Activated CD8-positive, alpha-beta memory T cell treated with anti-CD3 and anti-CD28 coated beads, Interleukin-2, amount 50 U/mL, for 24 hours (primary cell): Measurements from ENCODE around the gene GNG7.
"Not testable (repeated sequence)": the region's sequence is repeated elsewhere in the genome, so short reads cannot be mapped to it uniquely, and the experiment has no call there.

ENCODE experiments used
- DNase-seq: peaks from one replicate; pipeline ENCODE4 v3.0.0-alpha.2; 2020; ENCODE audit errors: extremely low read depth

GNG7 gene

DNA sequence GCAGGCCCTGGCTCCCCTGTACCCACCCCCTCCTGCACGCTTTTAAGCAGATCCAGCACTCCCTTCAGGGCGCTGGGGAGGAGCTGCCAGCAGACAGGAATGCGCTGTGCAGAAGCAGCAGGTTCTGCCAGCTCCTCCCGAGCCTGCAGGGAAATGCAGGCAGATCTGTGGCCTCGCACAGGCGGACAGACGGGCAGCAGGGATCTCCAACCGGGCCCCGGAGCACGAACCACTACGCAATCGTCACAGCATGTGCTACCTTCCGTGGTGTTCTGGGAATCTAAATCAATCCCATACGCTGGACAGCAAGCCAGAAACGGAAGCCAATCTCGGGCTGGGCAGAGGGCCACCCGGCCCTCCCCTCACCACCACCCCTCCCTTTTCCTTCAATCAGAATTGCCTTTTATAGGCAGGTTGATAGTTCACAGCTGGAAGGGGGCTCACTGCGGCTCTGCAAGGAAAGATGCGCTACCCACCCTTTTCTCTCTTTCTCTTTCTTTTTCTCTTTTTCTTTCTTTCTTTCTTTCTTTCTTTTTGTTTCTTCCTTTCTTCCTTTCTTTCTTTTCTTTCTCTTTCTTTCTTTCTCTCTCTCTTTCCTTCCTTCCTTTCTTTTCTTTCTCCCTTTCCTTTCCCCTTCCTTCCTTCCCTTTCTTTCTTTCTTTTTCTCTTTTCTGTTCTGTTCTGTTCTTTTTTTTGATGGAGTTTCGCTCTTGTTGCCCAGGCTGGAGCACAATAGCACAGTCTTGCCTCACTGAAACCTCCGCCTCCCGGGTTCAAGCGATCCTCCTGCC, 99.9 kb downstream of the GNG7 start:
- no peak for DNase-seq

DNA sequence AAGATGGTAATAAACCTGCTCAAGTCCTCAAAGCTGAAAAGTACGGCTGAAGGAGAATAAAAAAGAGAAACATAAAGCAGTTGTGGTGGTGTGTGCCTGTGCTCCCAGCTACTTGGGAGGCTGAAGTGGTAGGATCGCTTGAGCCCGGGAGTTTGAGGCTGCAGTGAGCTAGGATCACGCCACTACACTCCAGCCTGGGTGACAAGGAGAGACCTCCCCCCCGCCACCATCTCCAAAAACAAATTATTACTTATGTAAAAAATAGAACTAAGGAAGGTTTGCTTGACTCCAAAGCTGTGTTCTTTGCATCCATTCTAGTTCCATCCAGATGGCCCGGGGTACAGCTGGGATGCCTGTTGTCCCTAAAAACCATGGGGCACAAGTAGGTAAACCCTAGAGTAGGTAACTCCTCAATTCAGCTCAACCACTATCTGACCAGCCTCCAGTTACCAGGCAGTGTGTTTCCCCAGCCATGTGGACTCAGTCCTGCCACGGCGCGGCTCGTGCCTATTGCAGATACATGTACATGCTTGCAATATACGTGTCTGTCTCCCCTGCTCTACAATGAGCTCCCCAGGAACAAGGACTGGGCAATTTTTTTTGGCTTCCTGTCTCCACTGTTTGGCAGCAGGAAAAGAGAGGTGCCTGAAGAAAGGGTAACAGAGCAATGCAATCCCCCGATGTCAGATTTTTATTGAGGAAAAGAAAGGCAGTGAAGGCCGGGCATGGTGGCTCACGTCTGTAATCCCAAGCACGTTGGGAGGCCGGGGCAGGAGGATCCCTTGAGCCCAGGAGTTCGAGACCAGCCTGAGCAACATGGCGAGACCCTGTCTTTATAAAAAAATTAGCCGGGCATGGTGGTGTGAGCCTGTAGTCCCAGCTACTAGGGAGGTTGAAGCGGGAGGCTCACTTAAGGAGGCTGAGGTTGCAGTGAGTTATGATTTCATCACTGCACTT, 101.3 kb downstream of the GNG7 start:
- no peak for DNase-seq

DNA sequence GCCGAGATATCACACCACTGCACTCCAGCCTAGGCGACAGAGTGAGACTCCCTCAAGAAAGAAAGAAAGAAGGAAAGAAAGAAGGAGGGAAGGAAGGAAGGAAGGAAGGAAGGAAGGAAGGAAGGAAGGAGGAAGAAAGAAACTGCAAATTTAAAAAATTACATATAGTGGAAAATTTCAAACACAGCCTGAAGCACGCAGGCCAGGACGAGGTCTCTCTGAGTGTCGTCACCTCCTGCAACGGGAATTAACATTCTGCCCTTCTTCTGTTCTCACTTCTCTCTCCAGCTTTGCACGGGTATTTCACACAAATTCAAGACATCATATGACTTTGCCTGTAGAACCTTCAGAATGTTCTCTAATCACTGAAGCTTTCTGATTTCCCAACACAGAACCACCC, 108.2 kb downstream of the GNG7 start:
- DNase-seq = no peak

DNA sequence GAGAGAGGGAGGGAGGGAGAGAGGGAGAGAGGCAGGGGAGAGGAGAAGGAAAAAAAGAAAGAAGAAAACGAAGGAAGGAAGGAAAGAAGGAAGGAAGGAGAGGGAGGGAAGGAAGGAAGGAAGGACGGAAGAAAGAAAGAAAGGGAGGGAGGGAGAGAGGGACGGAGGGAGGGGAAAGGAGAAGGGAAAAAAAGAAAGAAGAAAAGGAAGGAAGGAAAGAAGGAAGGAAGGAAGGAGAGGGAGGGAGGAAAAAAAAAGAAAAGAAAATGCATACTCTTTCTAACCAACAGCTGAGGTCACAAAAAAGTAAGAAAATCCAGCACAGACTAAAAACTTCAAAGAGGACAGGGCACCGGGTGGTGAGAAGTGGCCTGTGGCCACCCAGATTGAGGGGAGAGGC, 109.7 kb downstream of the GNG7 start:
- no peak for DNase-seq

DNA sequence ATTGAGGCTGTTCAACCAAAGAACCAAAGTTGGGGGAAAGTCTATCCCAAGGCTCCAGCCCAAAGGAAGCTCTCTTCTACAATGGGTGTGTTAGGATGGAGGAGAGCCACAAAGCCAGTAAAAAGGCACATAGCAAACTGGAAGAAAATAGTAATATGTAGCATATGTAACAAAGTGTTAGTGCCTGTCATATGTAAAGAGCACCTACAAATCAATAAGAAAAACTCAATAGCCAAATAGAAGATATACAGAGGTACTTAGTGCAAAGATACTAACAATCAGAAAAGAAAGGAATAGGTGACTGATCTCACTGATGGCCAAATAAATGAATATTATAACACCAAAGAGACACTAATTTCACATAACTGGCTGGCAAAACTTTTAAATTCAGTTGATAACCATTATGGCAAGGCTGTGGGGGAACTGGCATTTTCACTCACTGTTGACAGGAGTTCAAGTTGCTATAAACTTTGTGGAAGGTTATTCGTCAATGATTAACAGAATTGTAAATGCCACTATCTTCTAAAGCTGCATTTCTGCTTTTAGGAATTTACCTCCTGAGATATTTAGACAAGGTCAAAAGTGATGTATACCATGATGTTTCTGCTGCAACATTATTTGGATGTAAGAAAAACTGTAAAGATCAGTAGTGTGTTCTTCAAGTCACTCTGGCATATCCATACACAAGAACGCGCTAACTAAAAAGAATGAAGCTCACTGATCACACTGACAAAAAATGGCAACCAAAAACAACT, 110.8 kb downstream of the GNG7 start:
- DNase-seq = no peak

DNA sequence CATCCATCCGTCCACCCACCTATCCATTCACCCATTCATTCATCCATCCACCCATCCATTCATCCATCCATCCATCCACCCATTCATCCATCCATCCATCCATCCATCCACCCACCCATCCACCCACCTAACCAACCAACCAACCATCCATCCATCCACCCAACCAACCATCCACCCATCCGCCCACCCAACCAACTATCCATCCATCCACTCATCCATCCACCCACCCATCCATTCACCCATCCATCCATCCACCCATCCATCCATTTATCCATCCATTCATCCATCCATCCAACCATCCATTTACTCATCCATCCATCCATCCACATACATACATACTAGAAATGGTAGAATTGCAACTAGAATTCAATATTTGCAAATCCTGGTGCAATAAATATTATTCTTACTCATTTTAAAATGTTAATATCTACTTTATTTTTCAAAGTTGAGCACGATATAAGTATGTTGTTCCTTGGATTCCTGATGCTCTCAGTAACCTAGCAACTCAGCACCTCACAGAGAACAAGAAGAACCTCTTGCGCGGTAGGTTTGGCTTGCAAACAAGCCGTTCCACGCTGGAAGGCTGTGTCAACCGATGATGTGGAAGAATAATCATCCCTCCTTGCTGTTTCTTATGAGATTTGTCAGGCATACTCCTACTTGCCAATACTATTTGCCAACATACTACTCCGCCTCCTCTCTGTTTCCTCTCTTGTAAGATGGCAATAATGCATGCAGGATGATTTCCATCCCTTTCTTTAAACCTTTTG, 111.7 kb downstream of the GNG7 start:
- no peak for DNase-seq

DNA sequence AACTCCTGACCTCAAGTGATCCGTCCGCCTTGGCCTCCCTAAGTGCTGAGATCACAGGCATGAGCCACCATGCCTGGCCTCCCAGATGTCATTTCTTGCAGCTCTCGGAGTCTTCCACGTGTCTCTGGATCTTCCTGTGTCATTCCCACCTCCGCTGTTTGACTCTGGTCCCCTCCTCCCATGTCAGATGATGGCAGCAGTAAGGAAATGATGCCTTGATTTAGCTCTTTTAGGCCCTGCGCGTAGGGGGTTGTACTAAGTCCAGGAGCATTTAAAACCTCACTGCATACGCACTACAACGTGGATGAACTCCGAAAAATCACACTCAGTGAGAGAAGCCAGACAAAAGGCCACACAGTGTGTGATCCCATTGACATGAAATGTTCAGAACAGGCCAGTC, 113.1 kb downstream of the GNG7 start:
- DNase-seq = no peak

DNA sequence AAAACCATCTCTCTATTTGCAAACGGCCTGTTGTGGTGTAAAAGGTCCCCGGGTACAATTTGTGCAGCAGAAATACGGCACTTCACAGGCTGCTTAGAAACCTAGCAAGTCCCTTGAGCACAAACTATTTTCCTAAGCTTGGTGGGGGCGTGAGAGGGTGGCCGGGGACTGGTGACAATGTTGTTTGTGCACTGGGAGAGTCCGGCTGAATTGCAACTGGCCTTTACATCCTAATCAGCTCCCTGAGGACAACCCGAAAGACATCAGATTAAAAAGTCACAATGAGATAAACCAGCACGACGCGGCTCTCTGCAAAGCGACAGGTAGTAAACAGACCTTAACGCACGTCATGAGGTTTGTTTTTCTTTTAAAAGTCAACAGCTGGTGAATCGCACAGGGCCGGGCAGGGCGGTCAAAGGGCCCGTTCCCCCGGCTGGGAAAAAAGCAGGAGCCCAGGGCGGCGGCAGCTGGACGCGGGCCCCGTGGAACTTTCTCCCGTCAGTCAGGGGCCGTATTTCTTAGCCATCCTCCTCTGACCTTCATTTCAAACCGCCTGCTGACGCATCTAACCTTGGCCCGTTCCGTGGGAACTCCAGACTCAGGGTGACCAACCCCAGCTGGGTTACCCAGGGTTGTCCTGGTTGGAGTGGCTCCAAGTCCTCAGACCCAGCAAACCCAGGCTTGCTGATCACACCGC, 114.3 kb downstream of the GNG7 start:
- no peak for DNase-seq

DNA sequence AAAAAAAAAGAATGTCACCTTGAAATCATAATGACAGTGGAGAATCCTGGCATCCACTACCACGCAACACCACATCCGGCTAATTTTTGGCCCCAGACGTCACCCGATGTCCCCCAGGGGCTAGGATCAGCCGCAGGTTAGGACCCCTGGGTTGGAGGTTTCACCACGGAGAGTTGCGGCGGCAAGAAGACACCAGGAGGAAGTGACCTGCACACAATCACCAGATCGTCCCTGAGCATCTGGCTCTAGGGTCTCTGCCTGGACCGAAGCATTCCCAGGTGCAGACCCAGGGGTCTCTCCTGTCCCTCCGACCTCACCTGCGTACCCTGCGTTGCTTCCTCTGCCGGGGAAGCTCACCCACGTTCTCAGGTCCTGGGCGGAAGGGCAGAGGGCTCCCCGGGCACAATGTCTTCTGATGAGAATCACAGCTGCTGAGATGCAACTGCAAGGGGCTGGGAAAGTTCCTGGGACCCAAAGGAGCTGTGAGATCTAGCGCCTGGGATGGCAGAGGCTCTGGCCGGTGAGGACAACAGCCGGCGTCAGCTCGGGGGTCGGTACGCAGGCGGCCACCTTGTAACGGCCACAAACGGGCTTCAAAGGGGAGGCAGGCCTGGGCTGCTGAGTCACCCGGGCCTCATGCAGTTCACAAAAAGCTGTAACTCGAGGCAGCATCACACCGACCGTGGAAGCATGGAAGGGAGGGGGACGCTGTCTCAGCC, 115.3 kb downstream of the GNG7 start:
- DNase-seq = no peak

DNA sequence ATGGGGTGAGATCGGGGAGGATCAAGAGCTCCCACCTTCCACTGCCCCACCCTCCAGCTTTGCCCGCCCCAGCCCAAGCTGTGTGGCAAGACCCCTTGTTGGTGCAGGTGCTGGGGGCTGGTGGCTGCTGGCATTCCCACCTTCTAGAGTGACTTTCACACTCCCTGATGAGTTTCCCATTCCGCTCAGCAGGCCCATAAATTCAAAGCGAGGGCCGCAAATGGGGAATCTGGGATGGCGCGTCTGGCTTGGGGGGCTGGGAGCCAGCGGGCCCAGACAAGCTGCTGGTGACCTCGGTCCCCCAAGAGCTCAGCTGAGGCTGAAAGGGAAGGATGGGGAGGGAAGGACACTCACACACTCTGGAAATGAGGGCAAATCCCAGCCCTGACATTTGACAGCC, 116.3 kb downstream of the GNG7 start:
- DNase-seq = no peak

DNA sequence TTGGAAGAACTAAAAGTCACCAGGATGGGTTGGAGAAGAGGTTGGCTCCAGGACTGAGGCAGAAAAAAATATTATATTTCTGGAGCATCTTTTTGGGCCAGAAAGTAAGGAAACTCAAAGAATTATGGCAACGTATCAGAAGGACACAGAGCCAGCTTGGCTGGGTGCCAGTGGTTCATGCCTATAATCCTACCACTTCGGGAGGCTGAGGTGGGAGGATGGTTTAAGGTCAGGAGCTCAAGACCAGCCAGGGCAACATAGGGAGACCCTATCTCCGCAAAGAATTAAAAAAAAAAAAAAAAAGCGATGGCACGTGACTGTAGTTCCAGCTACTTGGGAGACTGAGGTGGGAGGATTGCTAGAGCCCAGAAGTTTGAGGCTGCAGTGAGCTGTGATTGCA, 118.5 kb downstream of the GNG7 start:
- no peak for DNase-seq

DNA sequence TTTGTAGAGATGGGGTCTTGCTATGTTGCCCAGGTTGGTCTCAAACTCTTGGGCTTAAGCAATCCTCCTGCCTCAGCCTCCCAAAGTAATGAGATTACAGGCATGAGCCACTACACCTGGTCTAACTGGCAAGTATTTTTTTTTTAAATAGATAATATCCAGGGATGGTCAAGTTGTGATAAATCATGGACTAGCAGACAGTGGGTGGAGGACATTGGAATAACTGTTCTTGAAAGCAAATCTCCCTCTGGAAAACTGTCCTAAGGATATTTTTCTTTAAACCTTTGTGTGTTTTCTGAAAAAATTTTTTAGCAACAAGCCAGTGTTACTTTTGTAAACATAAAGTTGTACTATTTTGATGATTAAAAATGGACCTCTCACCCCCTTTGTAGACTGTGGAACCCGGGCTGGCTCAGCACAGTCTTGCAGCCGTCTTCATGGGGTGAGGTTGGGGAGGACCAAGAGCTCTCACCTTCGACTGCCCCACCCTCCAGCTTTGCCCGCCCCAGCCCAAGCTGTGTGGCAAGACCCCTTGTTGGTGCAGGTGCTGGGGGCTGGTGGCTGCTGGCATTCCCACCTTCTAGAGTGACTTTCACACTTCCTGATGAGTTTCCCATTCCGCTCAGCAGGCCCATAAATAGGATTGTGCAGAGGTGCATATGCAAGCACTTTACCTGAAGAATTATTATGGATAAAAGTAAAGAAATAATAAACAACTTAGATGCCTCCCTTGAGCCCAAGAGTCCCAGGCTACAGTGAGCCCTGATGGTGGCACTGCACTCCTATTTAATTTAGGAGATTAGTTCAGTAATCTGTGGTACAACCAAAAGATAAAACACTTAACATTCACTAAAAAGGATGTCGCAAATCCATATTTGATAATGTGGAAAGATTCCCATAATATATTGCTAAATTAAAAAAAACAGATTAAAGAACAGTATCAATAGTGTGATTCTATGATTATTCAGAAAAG, 119.2 kb downstream of the GNG7 start:
- DNase-seq = no peak

DNA sequence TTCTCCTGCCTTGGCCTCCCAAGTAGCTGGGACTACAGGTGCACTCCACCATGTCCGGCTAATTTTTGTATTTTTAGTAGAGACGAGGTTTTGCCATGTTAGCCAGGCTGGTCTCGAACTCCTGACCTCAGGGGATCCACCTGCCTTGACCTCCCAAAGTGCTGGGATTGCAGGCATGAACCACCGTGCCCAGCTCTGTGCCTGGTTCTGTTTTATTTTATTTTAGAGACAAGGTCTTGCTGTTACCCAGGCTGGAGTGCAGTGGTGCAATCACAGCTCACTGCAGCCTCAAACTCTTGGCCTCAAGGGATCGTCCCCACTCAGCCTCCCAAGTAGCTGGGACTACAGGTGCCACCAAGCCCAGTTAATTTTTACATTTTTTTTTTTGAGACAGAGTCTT, 122.1 kb downstream of the GNG7 start:
- DNase-seq = not testable (repeated sequence)

DNA sequence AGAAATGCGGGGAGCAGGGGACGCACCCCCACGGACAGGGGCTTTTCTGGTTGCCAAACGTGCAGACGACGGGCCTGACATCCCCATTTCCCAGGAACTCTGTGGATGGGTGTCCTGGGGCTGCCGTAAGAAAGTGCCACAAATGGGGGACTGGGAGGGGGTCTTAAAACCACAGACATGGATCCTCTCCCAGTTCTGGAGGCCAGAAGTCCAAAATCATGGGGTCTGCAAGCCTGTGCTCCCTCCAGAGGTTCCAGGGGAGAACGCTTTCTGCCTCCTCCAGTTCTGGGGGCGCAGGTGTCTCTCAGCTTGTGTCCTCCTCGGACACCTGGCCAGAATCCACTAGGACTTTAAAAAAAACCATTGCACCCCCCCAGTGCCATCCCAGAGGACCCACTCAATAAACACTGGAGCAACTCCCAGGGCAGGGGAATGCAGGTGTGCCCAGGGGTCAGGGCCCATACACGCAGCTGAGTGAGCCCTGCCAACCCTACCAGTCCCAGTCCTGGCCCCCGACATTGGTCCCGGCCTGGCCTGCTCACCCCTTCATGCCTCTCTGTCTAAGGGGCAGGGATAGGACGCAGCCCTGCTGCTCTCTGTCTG, 122.7 kb downstream of the GNG7 start:
- DNase-seq = no peak

DNA sequence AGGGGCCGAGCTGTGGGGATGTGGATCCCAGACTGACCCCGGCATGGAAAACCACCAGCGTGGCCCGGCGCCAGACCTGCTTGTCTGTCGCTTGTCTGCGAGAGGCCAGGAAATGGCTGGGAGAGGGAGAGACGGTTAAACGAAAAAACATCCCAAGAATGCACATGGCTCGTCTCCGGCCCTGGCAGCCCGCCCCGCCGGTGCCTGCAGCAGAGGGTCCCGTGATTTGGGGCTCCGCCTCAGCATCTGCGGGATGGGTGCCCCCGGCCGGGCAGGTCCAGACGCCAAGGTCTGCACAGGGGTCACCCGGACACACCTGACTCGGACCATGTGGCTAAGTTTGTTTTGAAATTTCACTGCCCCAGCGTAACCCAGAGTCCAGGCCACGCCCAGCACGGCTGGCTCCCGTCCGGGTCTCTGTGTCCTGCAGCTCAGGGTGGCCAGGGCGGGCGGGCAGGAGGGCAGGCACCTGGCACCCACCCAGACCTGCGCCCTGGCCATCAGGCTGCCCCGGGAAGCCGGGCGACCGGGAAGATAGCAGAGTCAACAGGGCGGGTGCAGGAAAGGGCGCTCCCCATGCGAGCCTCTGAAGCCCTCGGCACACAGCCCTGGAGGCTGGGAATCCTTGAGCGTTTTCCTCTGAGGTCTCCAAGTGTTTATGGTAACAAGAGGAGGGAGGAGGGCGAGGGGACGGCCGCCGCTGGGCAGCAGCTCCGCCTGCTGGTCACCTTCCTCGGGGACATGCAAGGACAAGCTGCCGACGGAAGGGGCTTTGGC, 123.4 kb downstream of the GNG7 start:
- no peak for DNase-seq

DNA sequence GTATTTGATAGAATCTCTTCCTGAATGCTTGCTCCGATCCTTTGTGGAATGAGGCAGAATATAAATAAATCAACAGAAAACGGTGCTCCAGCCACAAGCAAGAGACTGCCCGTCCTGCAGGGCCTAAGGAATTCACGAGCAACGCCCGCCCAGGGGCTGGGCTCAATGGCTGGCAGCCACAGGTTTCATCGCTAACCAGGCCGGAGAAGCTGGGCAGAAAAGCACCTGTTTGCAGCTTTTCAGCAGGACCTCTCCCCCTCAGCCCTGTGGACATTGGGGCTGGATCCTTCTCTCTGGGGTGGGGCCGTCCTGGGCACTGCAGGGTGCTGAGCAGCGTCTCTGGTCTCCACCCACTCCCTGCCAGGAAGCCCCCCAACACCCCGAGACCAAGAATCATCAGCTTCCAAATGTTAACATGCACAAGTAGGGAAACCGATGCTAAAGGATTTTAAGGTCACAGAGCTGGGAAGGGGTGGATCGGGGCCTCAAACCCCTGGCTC, 124.1 kb downstream of the GNG7 start:
- DNase-seq = no peak

DNA sequence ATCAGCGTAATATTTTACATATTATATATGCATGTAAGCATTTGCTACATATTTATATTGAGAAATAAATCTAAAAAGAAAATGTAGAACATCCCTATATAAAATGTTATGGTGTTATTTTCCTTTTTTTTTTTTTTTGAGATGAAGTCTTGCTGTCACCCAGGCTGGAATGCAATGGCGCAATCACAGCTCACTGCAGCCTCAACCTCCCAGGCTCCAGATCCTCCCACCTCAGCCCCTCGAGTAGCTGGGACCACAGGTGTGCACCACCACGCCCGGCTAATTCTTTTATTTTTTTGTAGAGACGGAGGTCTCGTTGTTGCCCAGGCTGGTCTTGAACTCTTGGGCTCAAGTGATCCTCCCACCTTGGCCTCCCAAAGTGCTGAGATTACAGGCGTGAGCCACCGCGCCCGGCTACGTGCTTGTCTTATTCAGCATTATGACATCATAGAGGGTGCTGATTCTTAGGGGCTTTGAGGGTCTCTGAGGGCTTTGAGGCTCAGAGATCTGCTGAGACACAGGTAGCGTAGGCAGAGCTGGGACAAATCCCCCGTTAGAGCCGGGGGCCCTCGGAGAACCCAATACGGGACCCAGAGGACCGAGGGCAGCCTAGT, 124.7 kb downstream of the GNG7 start:
- DNase-seq = no peak
